Smooth muscle cell (in vitro differentiated cells): ENCODE measurements around the gene ZDHHC7. TPM values are rescaled to one million over a fixed set of nuclear protein-coding genes. Genes with fewer than 3 reads are reported as not detected.

Source experiments
- DNase-seq: peaks from one replicate; lab custom pipeline; 2025; ENCODE audit not compliant: unreplicated experiment; lab: John Stamatoyannopoulos, UW
- H2AFZ ChIP-seq: fragments of 200-600 bp; sonication (generic); 2 replicates; pipeline ENCODE4 v1.6.0; 2016; ENCODE audit warnings: antibody characterized with exemption, low read depth, mild to moderate bottlenecking
- H3F3A ChIP-seq: fragments of 200-600 bp; sonication (generic); 2 replicates; pipeline ENCODE4 v1.6.0; 2017; ENCODE audit warnings: antibody characterized with exemption, low read depth
- H3K27ac ChIP-seq: fragments of 200-600 bp; sonication (generic); 2 replicates; pipeline ENCODE4 v1.5.1; 2016; ENCODE audit warnings: low read depth, mild to moderate bottlenecking
- H3K27me3 ChIP-seq: fragments of 200-600 bp; sonication (generic); 2 replicates; pipeline ENCODE4 v1.6.1; 2016; ENCODE audit warnings: low read depth, mild to moderate bottlenecking
- H3K36me3 ChIP-seq: fragments of 200-600 bp; sonication (generic); 2 replicates; pipeline ENCODE4 v1.5.1; 2016; ENCODE audit warnings: low read depth
- H3K4me1 ChIP-seq: fragments of 200-600 bp; sonication (generic); 2 replicates; pipeline ENCODE4 v1.5.1; 2016; ENCODE audit warnings: low read depth
- H3K4me2 ChIP-seq: fragments of 200-600 bp; sonication (generic); 2 replicates; pipeline ENCODE4 v1.6.0; 2016; ENCODE audit warnings: mild to moderate bottlenecking
- H3K4me3 ChIP-seq: fragments of 200-600 bp; sonication (generic); 2 replicates; pipeline ENCODE4 v1.5.1; 2016; ENCODE audit warnings: mild to moderate bottlenecking
- H3K79me2 ChIP-seq: fragments of 200-600 bp; sonication (generic); 2 replicates; pipeline ENCODE4 v1.6.0; 2016; ENCODE audit warnings: low read depth, mild to moderate bottlenecking
- H3K9ac ChIP-seq: fragments of 200-600 bp; sonication (generic); 2 replicates; pipeline ENCODE4 v1.6.0; 2016; ENCODE audit warnings: low read depth
- H3K9me3 ChIP-seq: fragments of 200-600 bp; sonication (generic); replicated peaks from 2 replicates; pipeline ENCODE4 v1.5.1; 2016; ENCODE audit warnings: low read depth
- H4K20me1 ChIP-seq: fragments of 200-600 bp; sonication (generic); 2 replicates; pipeline ENCODE4 v1.6.0; 2016; ENCODE audit warnings: low read depth
- CTCF ChIP-seq: fragments of 200-600 bp; sonication (generic); IDR thresholded peaks from 2 replicates; pipeline ENCODE4 v1.5.1; 2017; ENCODE audit warnings: borderline replicate concordance, mild to moderate bottlenecking, antibody characterized with exemption; ENCODE audit not compliant: insufficient read depth, poor library complexity, severe bottlenecking
- WGBS: methylation state at CpG from one replicate; pipeline ENCODE4 v1.1.7; 2016; ENCODE audit warnings: low lambda C conversion rate; 5-methylcytosine and 5-hydroxymethylcytosine counted together
- polyA plus RNA-seq: library from polyadenylated mRNA; unstranded; fragments of >200 nt; fragmentation: Nextera tagmentation; extraction: Ambion mirVana; gene quantifications from 2 replicates; pipeline ENCODE4 v1.2.1, GENCODE V29; 2016
- total RNA-seq: library from RNA; depleted of rRNA; stranded (reverse); fragments of >200 nt; gene quantifications from 2 replicates; pipeline ENCODE4 v1.2.3, GENCODE V29; 2014

The ZDHHC7 gene
- total and polyA plus RNA-seq, 2 experiments from 2014 or later: 31.9 to 39.1 TPM

- WGBS: 40% methylated on average over 8 of the region's 8 CpGs
- Histone ChIP-seq H3K27ac (no peak overlapping the region), H3K4me2 (no peak overlapping the region), H4K20me1 (peaks cover 79% of the 10 kb centered on the region), H3K4me3 (no peak overlapping the region), H3K79me2 (no peaks in the 10 kb centered on the region), H3K9ac (no peak overlapping the region), H3K4me1 (peaks cover 5% of the 10 kb centered on the region), H3K9me3 (no peaks in the 10 kb centered on the region), H2AFZ (no peak overlapping the region), H3F3A (peaks cover 9% of the 10 kb centered on the region), H3K27me3 (no peaks in the 10 kb centered on the region), H3K36me3 (no peaks in the 10 kb centered on the region)
- TF ChIP-seq CTCF: no peak
- no peak for DNase-seq
Observed at GRCh38 chr16:85051067-85051581, 39.8 kb upstream of the ZDHHC7 start.

GRCh38 chr16:85049706-85050305 is 38.5 kb upstream of the ZDHHC7 start:
- Histone ChIP-seq H3F3A (peaks cover 9% of the 10 kb centered on the region), H3K27me3 (no peaks in the 10 kb centered on the region), H3K36me3 (no peaks in the 10 kb centered on the region), H3K4me3 (no peak overlapping the region), H3K79me2 (no peaks in the 10 kb centered on the region), H4K20me1 (peaks cover 72% of the 10 kb centered on the region), H3K4me2 (no peak overlapping the region), H3K9ac (no peak overlapping the region), H3K4me1 (no peaks in the 10 kb centered on the region), H3K27ac (no peak overlapping the region), H3K9me3 (no peaks in the 10 kb centered on the region), H2AFZ (no peak overlapping the region)
- no peak for TF ChIP-seq CTCF
- no peak for DNase-seq
- WGBS: 97% methylated on average over 15 of the region's 15 CpGs

- peaks cover 9% of the 10 kb centered on the region for H3F3A ChIP-seq
- no peaks in the 10 kb centered on the region for H3K36me3 ChIP-seq
- H3K9ac ChIP-seq: no peak overlapping the region
- H3K27me3 ChIP-seq: no peaks in the 10 kb centered on the region
- WGBS: 97% methylated on average over 17 of the region's 17 CpGs
- TF ChIP-seq CTCF: no peak
- H3K4me1 ChIP-seq: no peaks in the 10 kb centered on the region
- H2AFZ ChIP-seq: no peak overlapping the region
- no peaks in the 10 kb centered on the region for H3K79me2 ChIP-seq
- H3K9me3 ChIP-seq: no peaks in the 10 kb centered on the region
- no peak overlapping the region for H3K4me2 ChIP-seq
- no peak overlapping the region for H3K27ac ChIP-seq
- peaks cover 67% of the 10 kb centered on the region for H4K20me1 ChIP-seq
- no peak overlapping the region for H3K4me3 ChIP-seq
- DNase-seq: no peak
Observed at GRCh38 chr16:85048921-85049562, 37.7 kb upstream of the ZDHHC7 start.
